Measurements from ENCODE around the gene TXNDC11. TPM values are rescaled to one million over a fixed set of nuclear protein-coding genes. Genes with fewer than 3 reads are reported as not detected.

TXNDC11 gene
- total and polyA plus RNA-seq, 3 donors from 2014 or later = 34.4 to 45.3 (median 42.3) TPM

DNA sequence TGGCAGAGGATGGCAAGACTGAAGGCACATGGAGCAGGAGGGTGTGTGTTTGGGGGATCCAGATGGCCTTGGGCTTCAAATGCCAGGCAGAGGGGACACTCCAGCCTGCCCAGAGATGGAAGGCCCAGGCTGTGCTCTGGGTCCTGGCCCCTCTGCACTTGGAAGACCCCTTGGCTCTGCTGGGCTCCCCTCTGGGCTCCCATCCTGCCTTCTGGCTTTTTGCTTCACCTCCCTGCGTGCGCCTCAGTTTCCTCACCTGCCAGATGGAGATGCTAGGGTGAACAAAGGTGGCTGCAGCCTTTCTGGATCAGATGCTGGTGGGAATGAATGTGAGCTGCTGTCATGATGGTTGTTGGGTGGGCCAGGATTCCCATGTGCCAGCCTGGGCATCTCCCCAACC is 71.4 kb downstream of the TXNDC11 start:
- Histone ChIP-seq H3K27me3 (no peaks in the 10 kb centered on the region), H3K27ac (no peak overlapping the region), H3K4me3 (no peak overlapping the region), H3K4me1 (peaks cover 40% of the 10 kb centered on the region), H3K36me3 (ENCODE audit: low read depth, missing control alignments) (no peaks in the 10 kb centered on the region), H3K9me3 (no peaks in the 10 kb centered on the region)
- TF ChIP-seq, protein P1, sequence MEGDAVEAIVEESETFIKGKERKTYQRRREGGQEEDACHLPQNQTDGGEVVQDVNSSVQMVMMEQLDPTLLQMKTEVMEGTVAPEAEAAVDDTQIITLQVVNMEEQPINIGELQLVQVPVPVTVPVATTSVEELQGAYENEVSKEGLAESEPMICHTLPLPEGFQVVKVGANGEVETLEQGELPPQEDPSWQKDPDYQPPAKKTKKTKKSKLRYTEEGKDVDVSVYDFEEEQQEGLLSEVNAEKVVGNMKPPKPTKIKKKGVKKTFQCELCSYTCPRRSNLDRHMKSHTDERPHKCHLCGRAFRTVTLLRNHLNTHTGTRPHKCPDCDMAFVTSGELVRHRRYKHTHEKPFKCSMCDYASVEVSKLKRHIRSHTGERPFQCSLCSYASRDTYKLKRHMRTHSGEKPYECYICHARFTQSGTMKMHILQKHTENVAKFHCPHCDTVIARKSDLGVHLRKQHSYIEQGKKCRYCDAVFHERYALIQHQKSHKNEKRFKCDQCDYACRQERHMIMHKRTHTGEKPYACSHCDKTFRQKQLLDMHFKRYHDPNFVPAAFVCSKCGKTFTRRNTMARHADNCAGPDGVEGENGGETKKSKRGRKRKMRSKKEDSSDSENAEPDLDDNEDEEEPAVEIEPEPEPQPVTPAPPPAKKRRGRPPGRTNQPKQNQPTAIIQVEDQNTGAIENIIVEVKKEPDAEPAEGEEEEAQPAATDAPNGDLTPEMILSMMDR (IDR thresholded peaks at IDR 0.05) = no peak
- TF ChIP-seq POLR2A (IDR thresholded peaks at IDR 0.05) = no peak
- DNase-seq = no peak
- intact Hi-C loops (cut with DNase I; ENCODE audit: low total_unique reads) = no loop called here
- WGBS, 2 donors = 92 to 100% methylated on average over 2 of the region's 2 CpGs

DNA sequence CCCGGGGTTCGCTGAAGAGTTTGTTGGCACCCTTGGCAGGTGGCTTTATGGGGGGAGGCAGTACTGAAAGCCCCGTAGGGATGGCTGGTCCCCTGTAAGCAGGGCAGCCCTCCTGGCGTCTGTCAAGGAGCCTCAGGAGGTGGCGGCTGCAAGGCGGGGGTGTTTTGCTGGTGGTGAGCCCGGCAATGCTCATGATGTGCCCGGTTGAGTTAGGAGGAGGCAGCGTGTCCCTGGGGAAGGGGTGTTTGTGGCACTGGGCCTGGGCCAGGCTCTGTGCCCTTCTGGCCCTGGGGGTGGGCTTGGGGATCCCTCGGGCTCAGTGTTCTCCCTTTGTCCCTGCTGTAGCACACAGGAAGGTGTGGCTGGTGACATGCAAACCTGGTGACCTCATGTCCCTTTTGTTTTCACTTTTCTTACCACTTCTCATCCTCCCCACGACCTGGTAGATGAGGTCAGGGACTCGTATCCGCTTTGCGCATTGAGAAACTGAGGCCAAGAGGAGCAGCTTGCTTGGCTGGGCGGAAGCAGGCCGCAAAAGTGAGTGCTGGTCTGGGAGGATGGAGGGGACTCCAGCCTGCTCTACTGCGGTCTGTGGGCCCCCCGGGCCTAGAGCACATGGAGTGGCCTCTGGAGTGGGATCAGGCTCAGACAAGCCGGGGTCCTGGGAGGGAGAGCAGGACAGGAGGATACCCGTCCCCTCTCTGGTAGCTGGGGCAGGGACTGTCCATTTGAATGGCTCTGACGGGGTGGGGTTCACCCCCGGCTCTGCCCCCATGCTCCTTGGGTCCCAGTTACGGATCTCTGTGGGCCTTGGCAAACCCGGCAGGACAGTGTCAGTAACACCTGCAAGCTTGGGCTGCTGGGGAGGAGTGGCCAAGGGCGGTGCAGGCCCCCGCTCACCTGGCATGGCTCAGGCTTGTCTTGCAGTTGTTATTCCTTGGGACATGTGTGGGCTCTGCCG is 72.2 kb downstream of the TXNDC11 start:
- Histone ChIP-seq H3K36me3 (ENCODE audit: low read depth, missing control alignments) (no peaks in the 10 kb centered on the region), H3K9me3 (no peaks in the 10 kb centered on the region), H3K27me3 (no peaks in the 10 kb centered on the region), H3K27ac (peak overlapping the region; percentile 55 to 64), H3K4me3 (no peak overlapping the region), H3K4me1 (peaks cover 40% of the 10 kb centered on the region)
- WGBS, 2 donors = 70 to 71% methylated on average over 10 to 26 of the region's 27 CpGs
- intact Hi-C loops (cut with DNase I; ENCODE audit: low total_unique reads) = no loop called here
- TF ChIP-seq, protein P1 (IDR thresholded peaks at IDR 0.05) = no peak
- no peak for TF ChIP-seq POLR2A (IDR thresholded peaks at IDR 0.05)
- no peak for DNase-seq

DNA sequence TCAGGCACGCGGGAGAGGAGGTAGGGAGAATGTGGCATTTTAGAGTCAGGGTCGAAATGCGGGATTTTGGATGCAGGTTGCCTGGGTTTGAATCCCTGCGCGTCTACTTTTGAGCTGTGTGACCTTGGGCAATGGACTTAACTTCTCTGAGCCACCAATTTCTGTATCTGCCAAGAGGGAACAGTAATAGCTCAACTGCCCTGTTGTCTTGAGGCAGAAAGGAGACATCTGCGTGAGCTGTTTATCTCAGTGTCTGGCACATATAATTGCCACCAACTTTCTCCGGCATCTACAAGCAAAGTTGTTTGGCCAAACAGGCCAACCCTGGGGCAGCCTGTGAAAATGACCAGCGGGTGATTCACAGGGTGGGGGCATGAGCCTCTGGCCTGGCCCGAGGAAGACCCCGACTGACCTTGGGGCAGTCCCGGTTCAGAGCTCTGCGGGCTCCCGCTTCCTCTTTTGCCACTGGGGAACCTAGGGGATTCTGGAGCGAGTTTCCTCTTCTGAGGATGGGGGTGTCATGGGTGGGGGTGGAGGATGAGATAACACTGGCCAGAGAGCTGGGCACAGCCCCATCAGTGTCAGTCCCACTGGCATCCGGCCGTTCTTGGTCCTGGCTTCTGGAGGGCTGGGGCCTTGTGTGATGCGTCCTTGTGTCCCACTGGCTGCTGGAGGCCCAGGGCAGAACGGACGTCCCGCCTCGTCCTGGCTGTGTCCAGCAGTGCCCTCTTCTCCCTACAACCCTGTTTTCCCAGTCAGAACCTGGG is 73.1 kb downstream of the TXNDC11 start:
- TF ChIP-seq POLR2A (IDR thresholded peaks at IDR 0.05) = no peak
- TF ChIP-seq, protein P1 (IDR thresholded peaks at IDR 0.05) = no peak
- WGBS, 2 donors = 14 to 20% methylated on average over 16 to 22 of the region's 22 CpGs
- DNase-seq = no peak
- Histone ChIP-seq H3K36me3 (ENCODE audit: low read depth, missing control alignments) (no peaks in the 10 kb centered on the region), H3K9me3 (no peaks in the 10 kb centered on the region), H3K4me3 (peak overlapping the region; percentile 80 to 85), H3K4me1 (peaks cover 41% of the 10 kb centered on the region), H3K27ac (peak overlapping the region; percentile 55 to 64), H3K27me3 (no peaks in the 10 kb centered on the region)
- intact Hi-C loops (cut with DNase I; ENCODE audit: low total_unique reads) = no loop called here

DNA sequence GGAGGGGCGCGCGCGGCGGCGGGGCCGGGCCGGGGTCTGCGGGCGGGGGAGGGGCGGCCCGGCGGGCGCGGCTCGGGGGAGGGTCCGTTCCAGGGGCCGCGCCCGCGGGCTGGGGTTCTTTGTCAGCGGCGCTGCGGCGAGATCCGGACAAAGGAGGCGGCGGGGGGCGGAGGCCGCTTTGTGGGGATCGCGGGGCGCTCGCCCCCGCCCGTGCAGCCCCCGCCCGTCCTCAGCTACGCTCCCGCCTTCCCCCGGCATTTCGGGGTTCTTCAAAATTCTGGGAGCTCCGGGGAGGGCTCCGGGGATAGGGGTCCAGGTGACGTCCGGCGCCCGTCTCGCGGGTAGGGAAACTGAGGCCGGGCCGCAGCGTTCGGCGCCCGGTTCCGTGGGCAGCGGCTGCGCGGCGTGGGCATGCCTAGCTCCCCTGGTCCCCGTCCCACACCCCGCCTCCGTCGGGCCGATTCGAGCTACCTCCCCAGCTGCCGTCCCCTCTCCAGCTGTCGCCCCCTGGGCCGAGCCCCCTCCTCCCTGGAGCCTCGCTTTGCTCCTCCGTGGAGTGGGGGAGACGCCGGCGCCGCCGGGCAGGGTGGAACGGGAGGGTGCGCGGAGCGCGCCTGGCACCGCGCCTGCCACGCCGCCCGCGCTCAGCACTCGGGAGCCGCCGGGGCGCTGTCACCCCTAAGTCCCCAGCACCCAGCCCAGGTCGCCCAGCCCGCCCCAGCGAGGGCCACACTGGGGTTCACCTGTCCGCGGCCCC is 73.9 kb downstream of the TXNDC11 start:
- Histone ChIP-seq H3K27ac (peak overlapping the region; percentile 55 to 64), H3K4me1 (peaks cover 36% of the 10 kb centered on the region), H3K4me3 (peak overlapping the region; percentile 80 to 85), H3K27me3 (no peaks in the 10 kb centered on the region), H3K9me3 (no peaks in the 10 kb centered on the region), H3K36me3 (ENCODE audit: low read depth, missing control alignments) (no peaks in the 10 kb centered on the region)
- DNase-seq = no peak
- WGBS, 2 donors = 0% methylated on average over 76 of the region's 97 CpGs; no CpG with 5 or more reads in 1 of the 2 donors
- intact Hi-C loops (cut with DNase I; ENCODE audit: low total_unique reads) = no loop called here
- TF ChIP-seq, protein P1 (IDR thresholded peaks at IDR 0.05) = no peak
- no peak for TF ChIP-seq POLR2A (IDR thresholded peaks at IDR 0.05)

Measured in testis (tissue), 3 donors.